GM12864 (cell line): ENCODE data around the gene NSG2.

ENCODE experiments used
- DNase-seq: peaks from one replicate; pipeline ENCODE4 v3.0.0-alpha.2; 2011; ENCODE audit warnings: low read depth
- H3K4me3 ChIP-seq: 2 replicates; pipeline ENCODE4 v1.5.1; 2011; ENCODE audit warnings: mild to moderate bottlenecking, low read depth, low read length, control low read depth
- TF ChIP-seq, protein P1 (sequence below): IDR thresholded peaks from 2 replicates; pipeline ENCODE4 v1.5.1; 2011; ENCODE audit warnings: low read depth, mild to moderate bottlenecking, moderate library complexity, low read length, control low read depth, inconsistent platforms; ENCODE audit errors: missing control alignments

The NSG2 gene

GRCh38 chr5:174120401-174121005 lies 75.0 kb downstream of the NSG2 start:
- no peak for DNase-seq
- no peak overlapping the region for H3K4me3 ChIP-seq
- TF ChIP-seq, protein P1, sequence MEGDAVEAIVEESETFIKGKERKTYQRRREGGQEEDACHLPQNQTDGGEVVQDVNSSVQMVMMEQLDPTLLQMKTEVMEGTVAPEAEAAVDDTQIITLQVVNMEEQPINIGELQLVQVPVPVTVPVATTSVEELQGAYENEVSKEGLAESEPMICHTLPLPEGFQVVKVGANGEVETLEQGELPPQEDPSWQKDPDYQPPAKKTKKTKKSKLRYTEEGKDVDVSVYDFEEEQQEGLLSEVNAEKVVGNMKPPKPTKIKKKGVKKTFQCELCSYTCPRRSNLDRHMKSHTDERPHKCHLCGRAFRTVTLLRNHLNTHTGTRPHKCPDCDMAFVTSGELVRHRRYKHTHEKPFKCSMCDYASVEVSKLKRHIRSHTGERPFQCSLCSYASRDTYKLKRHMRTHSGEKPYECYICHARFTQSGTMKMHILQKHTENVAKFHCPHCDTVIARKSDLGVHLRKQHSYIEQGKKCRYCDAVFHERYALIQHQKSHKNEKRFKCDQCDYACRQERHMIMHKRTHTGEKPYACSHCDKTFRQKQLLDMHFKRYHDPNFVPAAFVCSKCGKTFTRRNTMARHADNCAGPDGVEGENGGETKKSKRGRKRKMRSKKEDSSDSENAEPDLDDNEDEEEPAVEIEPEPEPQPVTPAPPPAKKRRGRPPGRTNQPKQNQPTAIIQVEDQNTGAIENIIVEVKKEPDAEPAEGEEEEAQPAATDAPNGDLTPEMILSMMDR = no peak

DNA sequence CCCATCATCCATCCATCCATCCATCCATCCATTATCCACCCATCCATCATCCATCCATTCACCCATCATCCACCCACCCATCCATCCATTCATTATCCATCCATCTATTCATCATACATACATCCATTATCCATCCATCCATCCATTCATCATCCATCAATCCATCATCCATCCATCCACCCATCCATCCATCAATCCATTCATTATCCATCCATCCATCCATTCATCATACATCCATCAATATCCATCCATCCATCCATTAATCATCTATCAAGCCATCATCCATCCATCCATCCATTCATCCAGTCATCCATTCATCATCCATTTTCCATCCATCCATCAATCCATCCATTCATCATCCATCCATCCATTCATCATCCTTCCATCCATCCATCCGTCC lies 89.0 kb downstream of the NSG2 start:
- no peak for DNase-seq
- TF ChIP-seq, protein P1 = no peak
- H3K4me3 ChIP-seq = no peak overlapping the region

- no peak overlapping the region for H3K4me3 ChIP-seq
- no peak for DNase-seq
- TF ChIP-seq, protein P1 = no peak
Observed at GRCh38 chr5:174139623-174140022, 94.1 kb downstream of the NSG2 start.

DNA sequence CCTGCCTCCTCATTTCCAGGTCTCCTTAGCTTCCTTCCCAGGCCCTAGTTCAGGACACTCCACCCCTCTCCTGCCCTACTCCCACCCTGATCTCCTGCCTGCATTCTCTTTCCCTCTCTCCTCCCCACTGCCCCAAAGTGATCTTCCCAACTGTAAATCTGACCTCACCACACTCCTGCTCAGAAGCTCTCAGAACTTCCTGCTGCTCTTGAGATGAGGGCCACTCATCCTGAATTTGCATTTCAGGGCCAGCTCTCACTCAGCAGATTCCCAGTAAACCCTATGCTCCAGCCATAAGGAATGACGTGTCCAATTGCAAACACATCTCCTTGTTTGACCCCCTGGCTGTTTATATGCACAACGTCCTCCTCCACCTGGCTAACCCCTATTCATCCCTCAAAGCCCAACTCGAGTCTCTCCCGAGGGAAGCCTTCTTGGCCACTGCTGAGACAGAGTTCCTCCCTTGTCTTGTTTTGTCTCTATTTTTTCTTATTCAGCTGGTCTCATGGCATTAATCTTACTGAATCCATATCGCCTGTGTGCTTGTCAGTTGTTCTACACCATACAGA lies 95.0 kb downstream of the NSG2 start:
- no peak for DNase-seq
- TF ChIP-seq, protein P1 = no peak
- H3K4me3 ChIP-seq = no peak overlapping the region

GRCh38 chr5:174141398-174141797 lies 95.9 kb downstream of the NSG2 start:
- TF ChIP-seq, protein P1 = no peak
- no peak for DNase-seq
- no peak overlapping the region for H3K4me3 ChIP-seq

GRCh38 chr5:174145091-174145490 lies 99.6 kb downstream of the NSG2 start:
- no peak overlapping the region for H3K4me3 ChIP-seq
- DNase-seq = no peak
- TF ChIP-seq, protein P1 = no peak

- DNase-seq = no peak
- TF ChIP-seq, protein P1 = no peak
- H3K4me3 ChIP-seq = no peak overlapping the region
Observed at GRCh38 chr5:174145821-174146220, 100.3 kb downstream of the NSG2 start.
